Activated CD8-positive, alpha-beta memory T cell treated with anti-CD3 and anti-CD28 coated beads for 1 hour (primary cell): ENCODE measurements around the gene DDX24.

Experiments used
- DNase-seq, 2 donors: peaks; one replicate each; pipeline ENCODE4 v3.0.0-alpha.2; 2020; ENCODE audit warnings: low read depth in 1 of 2; ENCODE audit errors: extremely low read depth in 1 of 2

The DDX24 gene

GRCh38 chr14:94114589-94115057 lies 33.6 kb upstream of the DDX24 start:
- no peak for DNase-seq

DNA sequence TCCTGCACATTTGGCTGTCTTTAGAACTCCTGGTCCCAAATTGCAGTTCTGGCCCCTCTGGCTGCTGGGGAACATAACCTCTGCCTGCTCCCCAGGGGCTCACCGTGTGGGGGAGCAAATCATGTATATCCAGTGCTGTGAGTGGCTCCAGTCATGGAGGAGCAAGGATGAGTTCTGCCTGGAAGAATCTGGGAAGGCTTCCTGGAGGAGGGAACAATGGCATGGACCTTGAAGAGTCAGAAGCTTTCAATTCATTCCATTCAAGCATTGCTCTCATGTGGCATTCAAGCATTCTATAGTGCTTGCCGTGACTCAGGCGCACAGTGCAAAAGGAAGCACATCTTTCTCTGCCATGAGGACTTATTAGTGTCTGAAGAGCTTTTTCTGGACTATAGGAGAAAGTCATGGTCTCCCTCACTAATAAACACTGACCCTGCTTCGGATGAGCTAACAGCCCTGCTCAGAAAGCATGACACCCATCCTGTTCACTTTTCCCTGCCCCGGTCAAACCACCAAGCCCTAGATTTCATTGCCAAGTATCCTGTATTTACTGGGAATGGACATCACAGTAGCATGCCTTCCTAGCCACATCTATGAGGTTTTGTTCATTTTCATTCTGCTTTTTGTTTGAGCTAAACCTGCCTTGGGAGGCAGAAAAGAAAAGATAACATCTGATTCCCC lies 33.0 kb upstream of the DDX24 start:
- no peak for DNase-seq

DNA sequence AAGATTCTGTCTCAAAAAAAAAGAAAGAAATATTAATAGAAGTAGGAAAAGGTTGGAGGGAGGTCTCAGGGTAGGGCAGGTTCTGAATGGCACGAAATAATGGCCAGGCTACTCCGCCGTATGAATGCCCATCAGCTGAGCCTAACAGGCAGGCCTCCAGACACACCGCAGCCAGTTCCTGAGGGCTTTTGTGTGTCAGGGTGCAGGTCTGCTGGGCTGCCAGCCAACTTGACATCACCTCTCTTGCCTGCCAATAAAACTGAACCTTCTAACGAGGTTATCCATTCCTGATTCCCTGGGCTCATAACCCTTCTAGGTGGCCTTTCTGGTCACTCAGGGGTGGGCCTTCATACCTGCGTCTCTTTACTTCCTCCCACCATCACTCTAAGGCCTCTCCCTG lies 32.5 kb upstream of the DDX24 start:
- DNase-seq, result no peak

GRCh38 chr14:94113073-94113472 lies 32.1 kb upstream of the DDX24 start:
- DNase-seq, result no peak

GRCh38 chr14:94112513-94113063 lies 31.6 kb upstream of the DDX24 start:
- no peak for DNase-seq

DNA sequence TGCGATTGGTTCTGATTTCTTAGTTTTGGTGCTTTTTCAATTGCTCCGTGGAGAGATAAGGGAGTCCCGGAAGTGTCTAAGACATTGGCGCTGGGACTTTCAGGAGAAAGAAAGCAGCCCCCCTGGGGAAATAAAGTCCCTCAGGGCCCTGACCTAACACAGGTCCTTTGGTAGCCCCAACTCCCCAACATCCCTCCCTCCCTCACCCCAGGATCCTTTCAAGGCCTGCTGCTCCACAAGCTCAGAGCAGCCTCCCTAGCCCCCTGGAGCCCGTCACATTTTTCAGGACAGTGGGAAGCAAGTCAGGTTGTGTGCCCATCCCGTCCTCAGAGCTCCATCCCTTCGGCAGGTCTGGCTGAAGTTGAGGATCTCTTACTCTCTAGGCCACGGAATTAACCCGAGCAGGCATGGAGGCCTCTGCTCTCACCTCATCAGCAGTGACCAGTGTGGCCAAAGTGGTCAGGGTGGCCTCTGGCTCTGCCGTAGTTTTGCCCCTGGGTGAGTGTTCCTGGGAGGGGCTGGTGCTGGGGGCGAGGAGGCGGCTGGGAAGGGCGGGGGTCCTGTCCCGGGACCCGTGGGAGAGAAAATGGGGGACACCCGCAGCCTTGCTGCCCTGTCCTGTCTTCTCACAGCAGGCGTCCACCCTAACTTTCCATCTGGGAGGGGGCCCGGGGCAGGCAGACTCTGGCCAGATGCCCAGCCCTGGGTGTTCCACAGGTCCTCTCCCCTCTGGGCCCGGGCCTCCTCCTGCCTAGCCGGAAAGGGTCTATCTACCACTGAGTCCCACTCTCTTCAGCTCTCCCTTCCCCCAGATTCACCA lies 30.5 kb upstream of the DDX24 start:
- no peak for DNase-seq

DNA sequence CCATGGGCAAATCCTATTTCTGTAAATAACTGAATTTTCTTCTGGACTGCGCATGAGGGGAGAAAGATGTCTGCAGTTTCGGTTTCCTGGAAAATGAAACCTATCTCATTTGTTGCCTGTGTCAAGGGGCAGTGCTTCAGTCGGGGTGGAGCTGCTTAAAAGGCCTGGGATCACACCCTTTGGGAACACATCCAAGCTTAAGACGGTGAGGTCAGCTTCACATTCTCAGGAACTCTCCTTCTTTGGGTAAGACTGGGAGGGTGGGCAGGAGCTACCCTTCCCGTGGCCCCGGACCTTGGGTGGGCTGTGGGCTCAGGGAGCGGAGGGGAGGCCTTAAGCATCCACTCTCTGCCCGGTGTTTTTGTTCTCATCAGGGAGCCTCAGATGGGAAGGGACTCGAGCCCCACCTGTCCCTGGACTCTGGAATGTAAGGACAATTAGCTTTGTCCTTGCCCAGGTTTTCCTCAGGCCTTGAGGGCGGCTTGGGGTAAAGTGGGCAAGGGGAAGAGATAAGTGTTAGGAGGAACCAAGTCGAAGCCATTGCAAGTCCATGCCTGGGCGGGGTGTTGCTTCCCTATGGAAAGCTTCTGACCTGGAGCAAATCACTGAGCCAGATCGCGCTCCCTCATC lies 29.7 kb upstream of the DDX24 start, which contains the start of gene IFI27:
TSS of gene IFI27 (plus strand) at position 185 of the 630 bp plus-strand sequence.
- DNase-seq, result no peak

DNA sequence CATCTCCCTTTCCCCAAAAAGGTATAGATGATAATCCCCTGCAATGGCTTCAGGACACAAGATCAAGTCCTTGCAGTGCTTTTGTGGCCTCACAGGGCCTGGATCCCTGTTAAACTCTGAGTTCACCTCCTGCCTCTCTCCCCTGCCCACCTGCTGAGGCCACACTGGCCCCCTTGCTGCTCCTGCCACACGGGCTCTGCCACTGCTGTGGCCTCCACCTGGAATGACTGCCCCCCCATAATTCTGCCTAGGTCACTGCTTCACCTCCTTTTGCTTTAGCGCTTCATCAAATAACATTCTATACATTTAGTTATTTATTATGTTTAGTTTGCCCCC lies 28.9 kb upstream of the DDX24 start:
- DNase-seq, result no peak

DNA sequence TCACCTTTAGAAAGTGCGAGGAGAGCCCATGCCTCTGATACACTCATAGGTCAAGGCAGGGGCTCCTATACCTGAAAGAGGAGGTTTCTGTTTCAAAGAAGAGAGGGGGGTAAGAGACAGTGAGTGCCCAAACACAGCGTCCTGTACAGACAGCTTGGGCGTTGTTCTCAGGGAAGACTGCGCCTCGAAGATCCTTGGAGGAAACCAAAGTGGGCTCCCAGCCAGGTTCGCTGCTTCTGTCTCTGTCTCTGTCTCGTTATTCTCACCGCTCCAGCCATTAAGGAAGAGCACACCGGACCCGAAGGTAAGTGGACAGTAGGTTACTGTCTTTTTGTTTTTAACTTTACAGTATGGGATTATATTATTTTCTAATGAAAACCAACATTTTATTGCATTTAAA lies 23.7 kb upstream of the DDX24 start:
- DNase-seq, result no peak

DNA sequence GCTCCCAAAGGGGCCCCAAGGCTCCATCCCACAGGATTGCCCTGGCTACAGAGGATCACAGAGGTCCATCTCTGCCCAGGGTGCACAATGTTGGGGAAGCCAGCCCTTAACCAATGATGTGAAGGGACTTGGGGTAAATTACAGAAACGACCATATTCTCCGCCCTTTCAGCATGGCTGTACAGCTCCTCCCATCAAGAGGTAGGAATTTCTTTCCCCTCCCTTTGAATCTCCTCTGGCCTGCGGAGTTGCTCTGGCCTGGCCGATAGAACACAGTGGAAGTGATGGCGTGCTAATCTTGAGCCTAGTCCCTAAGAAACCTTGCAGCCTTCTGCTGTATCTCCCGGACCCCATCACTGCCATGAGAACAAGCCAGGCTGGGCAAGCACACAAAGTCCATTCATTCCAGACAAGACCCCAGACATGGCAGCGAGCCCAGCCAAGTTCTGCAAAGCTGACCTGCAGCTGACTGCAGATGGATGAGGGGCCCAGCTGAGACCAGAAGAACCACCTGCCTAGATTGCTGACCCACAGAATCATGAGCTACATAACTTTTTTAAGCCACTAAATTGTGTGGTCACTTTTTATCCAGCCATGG lies 22.6 kb upstream of the DDX24 start:
- DNase-seq, result no peak

- no peak for DNase-seq
Observed at GRCh38 chr14:94102768-94103482, 21.9 kb upstream of the DDX24 start.

- no peak for DNase-seq
Observed at GRCh38 chr14:94101748-94102147, 20.7 kb upstream of the DDX24 start.

DNA sequence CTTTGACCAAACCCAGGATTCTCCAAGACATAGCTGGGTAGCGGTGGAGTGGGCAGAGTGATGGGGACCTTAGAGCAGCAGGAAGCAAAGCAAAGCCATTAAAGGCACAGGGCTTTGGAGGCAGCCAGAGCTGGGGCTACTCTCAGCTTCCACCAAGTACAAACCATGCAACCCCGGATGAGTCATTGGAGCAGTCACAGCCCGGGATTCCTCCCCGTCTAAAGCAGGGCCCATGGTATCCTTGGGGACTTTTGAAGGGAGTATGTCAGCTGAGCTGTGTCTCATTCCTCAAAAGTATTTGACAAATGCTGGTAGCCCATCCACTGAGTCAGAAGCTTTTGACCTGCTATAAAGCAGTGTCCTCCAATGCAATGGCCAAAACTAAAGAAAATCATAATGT lies 19.8 kb upstream of the DDX24 start:
- no peak for DNase-seq

- no peak for DNase-seq
Observed at GRCh38 chr14:94099006-94099405, 18.0 kb upstream of the DDX24 start.

DNA sequence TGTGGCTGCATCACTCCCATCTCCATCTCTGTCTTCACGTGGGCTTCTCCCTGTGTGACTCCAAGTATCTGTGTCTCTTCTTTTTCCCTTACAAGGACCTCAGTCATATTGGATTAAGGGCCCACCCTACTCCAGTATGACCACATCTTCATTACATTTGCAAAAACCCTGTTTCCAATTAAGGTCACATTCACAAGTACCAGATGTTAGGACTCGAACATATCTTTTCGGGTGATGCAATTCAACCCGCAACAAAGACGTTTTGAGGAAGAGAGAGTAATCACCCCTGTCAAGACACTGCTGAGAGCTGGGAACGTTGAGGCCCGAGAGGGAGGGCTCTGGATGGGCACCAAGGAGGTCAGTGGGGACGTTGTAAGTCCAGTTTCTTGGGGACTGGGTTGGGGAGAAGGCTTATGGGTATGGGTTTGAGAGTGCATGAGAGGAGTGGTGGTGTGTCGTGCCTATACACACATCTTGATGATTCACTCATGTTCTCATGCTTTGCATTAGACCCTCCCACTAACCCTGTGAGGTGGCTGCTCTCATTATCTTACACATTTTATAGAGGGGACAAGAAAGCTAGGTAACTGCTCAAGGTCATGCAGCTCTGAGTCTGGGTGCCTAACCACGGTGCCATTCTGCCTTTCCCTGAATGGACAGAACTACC lies 17.5 kb upstream of the DDX24 start:
- no peak for DNase-seq

DNA sequence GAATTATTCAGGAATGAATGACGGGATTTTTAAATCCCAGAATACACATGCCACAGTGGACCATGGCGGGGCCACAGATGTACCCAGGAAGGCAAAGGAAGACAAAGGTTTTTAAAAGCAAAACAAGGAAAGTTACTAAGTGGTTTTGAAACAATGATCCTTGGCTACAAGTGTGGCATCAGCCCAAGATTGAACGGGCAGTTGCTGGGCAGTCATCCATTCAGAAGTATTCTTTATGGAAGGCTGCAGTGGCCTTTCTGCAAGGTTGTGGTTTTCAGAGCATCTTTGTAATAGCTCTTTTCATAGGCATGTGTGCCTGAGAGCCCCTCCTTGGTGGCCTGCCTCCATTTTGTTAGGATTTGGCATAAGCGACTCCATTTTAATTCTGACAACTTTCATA lies 16.1 kb upstream of the DDX24 start:
- DNase-seq, result no peak

GRCh38 chr14:94093418-94093817 lies 12.4 kb upstream of the DDX24 start:
- no peak for DNase-seq

GRCh38 chr14:94089479-94089878 lies 8.5 kb upstream of the DDX24 start:
- no peak for DNase-seq

GRCh38 chr14:94088516-94088915 lies 7.5 kb upstream of the DDX24 start:
- no peak for DNase-seq

- no peak for DNase-seq
Observed at GRCh38 chr14:94087891-94088290, 6.9 kb upstream of the DDX24 start.
